ENCODE measurements around the gene LENG8.
A peak's percentile ranks its signal among the peaks of the same experiment; 100 is the strongest.

Gene LENG8

GRCh38 chr19:54424201-54424600 lies 24.8 kb upstream of the LENG8 start:
- no peak for DNase-seq (ENCODE audit: low read depth in 2 of 2)

DNA sequence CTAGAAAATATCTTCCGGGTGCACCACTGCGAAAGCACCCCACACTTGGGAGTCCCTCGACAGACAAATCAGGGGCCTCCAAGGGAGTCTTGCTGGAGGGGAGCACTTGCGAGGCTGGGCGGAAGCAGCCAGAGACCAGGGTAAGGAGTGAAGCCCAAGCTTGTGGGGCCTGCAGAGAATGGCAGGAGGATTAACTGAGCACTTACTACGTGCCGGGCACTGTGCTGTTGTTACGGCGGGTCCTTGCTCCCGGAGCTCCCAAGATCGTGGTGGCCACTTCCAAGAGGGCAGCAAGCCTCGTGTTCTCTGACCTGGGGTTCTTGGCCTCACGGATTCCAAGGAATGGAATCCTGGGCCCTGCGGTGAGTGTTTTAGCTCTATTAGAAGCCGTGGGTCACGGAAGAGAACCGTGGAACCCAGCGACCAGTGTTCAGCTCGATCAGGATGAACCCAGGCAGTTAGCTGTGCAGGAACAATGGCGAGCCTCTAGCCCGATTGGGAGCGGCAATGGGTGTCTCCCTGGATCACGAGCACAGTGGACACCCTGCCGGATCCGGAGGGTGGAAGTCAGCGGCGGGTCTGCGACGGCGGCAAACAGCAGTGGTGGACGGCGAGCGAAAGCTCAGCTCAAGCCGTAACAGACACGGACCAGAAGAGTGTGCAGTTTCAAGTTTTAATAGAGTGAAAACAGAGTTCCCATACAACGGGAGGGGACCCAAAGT lies 24.2 kb upstream of the LENG8 start:
- no peak for DNase-seq (ENCODE audit: low read depth in 2 of 2)

- no peak for DNase-seq (ENCODE audit: low read depth in 2 of 2)
Observed at GRCh38 chr19:54425382-54425723, 23.6 kb upstream of the LENG8 start.

DNA sequence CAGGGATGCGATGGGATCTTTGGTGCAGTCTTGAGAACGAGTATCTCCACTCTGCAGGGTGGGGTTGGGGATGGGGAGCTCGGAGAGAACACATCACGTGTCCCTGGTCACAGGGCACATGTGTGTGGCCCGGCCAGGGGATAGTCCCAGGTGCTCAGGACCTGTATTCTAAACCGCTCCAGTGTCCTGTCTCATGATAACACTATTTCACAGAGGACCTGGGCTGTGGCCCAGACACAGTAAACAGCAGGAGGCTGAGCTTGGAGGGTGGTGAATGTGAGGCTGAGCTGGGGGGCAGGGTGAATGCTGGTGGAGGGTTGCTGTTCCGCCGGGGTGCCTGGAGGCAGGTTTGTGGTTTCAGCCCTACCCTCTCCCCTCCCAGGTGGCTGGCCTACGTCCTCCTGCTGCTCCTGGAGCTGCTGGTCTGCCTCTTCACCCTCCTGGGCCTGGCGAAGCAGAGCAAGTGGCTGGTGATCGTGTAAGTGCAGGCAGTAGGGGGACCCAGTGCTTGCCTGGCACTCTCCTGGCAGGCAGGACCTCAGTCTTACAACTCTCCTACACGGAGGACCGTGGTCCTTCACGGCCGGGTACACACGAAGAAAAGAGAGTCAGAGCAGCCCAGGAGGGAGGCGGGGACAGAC lies 22.6 kb upstream of the LENG8 start:
- DNase-seq (ENCODE audit: low read depth in 2 of 2): no peak

GRCh38 chr19:54427586-54427985 lies 21.4 kb upstream of the LENG8 start:
- DNase-seq (ENCODE audit: low read depth in 2 of 2): no peak

- DNase-seq (ENCODE audit: low read depth in 2 of 2): no peak
Observed at GRCh38 chr19:54428323-54429175, 20.4 kb upstream of the LENG8 start.

DNA sequence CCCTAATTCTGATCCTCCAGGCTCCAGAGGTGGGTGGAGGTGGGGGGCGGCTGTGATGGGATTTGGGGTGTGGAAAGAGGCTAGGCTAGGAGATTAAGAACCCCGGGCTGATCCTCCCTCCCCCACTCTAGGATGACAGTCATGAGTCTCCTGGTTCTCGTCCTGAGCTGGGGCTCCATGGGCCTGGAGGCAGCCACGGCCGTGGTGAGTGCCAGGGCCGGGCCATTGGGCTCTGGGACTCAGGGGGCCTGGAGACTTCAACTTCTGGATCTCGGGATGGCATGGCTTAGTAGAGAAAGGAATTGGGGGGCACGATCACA lies 19.9 kb upstream of the LENG8 start:
- no peak for DNase-seq (ENCODE audit: low read depth in 2 of 2)

DNA sequence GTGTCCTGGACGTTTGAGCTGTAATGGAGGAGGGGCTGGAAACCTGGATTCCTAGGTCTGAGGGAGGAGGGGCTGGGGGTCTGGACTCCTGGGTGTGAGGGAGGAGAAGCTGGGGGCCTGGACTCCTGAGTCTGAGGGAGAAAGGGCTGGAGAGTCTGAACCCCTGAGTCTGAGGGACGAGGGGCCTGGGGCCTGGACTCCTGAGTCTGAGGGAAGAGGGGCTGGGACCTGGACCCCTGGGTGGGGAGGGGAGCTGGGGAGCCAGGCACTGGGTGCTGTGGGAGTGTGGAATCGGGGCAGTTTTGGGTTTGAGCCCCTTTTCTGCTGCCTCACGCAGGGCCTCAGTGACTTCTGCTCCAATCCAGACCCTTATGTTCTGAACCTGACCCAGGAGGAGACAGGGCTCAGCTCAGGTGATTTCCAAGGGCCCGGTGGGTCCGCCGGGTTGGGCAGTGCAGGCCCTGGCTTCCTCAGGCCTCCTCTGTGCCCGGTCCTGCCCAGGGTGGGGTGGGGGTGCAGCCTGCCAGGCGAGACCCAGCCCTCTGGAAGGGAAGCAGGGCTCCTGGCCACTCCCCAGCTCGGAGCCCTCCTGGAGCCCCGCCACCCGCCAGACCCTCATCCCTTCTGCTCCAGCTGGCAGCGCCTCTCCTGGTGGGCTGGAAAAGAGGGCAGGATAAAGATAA lies 19.3 kb upstream of the LENG8 start:
- DNase-seq (ENCODE audit: low read depth in 2 of 2): no peak

DNA sequence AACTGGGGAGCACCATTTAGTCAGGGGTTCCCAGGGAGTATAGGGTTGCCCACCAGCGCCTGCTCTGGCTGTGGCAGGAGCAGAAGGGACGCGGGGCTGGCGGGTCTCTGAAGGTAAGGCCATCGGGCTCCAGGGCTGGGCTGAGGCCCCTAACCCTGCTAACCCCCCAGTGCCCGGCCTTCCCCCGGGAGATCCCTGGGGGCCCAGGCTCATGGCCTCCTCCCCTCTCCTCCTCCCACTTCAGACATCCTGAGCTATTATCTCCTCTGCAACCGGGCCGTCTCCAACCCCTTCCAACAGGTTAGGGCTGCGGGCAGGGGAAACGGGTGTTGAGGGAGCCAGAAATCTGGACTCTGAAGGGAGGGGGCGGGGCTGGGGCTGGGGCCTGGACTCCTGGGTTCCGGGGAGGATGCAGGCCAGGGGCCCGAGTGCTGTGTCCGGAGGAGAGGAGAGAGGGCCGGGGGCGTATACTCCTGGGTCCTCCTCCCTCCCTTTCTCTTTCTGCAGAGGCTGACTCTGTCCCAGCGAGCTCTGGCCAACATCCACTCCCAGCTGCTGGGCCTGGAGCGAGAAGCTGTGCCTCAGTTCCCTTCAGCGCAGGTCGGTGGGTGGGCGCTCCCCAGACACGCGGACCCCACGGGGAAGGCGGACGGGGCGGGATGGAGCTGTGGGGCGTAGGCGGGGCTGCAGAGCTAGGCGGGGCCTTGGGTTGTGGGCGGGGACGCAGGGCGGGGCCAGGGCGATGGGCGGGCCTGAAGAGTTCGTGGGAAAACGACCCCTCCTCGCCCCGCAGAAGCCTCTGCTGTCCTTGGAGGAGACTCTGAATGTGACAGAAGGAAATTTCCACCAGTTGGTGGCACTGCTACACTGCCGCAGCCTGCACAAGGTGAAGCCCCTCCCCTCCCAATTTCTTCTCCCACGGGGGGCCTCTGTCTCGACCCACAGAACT lies 18.4 kb upstream of the LENG8 start:
- peak; percentile 34 to 49 for DNase-seq (ENCODE audit: low read depth in 2 of 2)

DNA sequence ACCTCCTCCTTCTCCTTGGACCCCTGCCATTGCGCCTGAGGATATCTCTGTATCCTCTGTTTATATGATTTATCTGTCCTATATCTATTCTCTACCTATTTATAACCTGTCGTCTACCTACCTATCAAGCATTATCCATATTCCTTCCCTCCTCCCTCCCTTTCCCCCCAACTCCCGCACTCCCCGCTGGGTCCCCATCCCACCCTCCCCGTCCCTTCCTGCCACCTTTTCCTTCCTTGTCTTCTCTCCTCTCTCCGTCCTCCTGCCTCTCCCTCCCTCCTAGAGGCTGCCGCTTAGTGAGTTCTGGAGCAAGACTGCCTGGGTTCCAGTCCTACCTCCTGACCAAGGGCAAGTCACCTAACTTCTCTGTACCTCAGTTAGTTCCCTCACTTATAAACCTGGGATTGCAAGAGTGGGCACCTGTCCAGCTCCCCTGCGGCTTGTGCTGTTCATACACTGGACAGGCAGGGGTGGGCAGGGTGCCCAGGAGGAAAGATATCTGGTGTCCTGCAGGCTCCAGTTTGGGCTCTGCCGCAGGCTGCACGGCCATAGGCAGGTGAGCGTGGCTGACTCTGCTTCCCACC lies 17.7 kb upstream of the LENG8 start:
- no peak for DNase-seq (ENCODE audit: low read depth in 2 of 2)

- DNase-seq (ENCODE audit: low read depth in 2 of 2): no peak
Observed at GRCh38 chr19:54432144-54432738, 16.8 kb upstream of the LENG8 start.

- no peak for DNase-seq (ENCODE audit: low read depth in 2 of 2)
Observed at GRCh38 chr19:54433697-54434096, 15.3 kb upstream of the LENG8 start.

DNA sequence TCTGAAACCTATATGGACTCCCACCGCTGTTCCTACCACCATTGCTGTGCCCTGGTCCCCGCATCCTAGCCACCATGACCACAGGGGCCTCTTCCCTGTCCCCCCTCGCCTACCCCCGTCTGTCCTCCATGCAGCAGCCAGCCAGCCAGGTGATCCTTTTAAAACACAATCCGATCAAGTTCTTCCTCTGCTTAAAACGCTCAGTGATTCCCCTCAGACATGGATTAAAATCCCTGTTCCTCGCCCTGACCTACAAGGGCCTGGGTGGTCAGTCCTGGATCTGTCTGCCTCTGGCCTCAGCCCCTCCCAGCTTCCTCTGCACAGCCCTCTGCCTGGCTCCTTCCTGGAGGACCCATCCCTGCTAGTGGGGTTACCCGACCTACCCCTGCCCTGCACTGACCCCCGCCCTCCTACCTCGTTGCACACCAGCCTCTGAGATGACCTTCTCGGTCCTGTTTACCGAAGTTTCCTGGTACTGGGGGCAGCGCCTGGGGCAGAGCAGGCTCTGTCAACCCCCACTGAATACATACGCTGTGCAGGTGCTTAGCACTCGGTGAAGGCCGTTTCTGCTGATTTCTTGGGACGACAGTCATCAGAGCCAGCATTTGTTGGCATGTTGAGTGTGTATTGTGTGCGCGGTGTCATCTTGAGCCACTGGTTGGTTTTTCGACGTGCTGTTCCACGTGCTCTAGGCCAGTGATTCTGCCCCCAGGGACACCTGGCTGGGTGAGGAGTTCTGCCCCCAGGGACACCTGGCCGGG lies 14.7 kb upstream of the LENG8 start:
- DNase-seq (ENCODE audit: low read depth in 2 of 2): no peak

GRCh38 chr19:54434873-54435214 lies 14.2 kb upstream of the LENG8 start:
- no peak for DNase-seq (ENCODE audit: low read depth in 2 of 2)

- DNase-seq (ENCODE audit: low read depth in 2 of 2): no peak
Observed at GRCh38 chr19:54435551-54436016, 13.4 kb upstream of the LENG8 start.

- DNase-seq (ENCODE audit: low read depth in 2 of 2): no peak
Observed at GRCh38 chr19:54436031-54436523, 12.9 kb upstream of the LENG8 start.

DNA sequence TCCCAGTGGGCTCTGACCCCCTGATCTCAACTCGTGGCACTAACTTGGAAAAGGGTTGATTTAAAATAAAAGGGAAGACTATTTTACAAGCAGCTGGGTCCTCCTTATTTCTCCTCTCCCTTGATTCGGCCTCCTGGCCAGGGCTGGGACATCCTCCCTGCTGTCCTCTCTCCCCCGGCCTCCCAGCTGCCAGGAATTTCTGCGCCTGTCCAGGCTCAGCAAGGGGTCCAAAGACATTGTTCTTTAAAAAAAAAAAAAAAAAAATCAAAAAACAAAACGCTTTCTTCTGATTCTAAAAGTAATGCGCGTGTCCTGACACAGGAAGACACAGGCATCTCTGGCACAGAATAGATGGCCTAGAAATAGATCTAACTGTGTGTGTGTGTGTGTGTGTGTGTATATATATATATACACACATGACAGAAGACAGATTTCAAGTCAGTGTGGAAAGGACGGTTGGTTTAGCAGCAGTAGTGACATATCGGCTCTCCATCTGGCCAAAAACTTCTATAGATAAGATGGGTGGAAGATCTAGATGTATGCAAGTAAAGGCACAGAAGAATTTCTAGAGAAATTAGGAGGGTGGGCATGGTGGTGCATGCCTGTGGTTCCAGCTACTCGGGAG lies 12.3 kb upstream of the LENG8 start:
- DNase-seq (ENCODE audit: low read depth in 2 of 2): no peak

GRCh38 chr19:54439174-54439851 lies 9.7 kb upstream of the LENG8 start:
- no peak for DNase-seq (ENCODE audit: low read depth in 2 of 2)

- no peak for DNase-seq (ENCODE audit: low read depth in 2 of 2)
Observed at GRCh38 chr19:54440641-54441040, 8.4 kb upstream of the LENG8 start.

Measured in stimulated activated CD4-positive, alpha-beta T cell treated with anti-CD3 and anti-CD28 coated beads, Interleukin-1b, Interleukin-23, amount 100 ng/mL, for 4 hours (primary cell).